Neural cell (in vitro differentiated cells): ENCODE results near the gene IPO7. TPM values are rescaled to one million over a fixed set of nuclear protein-coding genes. Genes with fewer than 3 reads are reported as not detected.
A peak's percentile ranks its signal among the peaks of the same experiment; 100 is the strongest.

ENCODE experiments used
- H2AFZ ChIP-seq: fragments of 200-600, 300-800 bp; sonication (generic), shearing (Covaris generic); 2 replicates; pipeline ENCODE4 v1.6.0; 2014; ENCODE audit warnings: low read depth, mild to moderate bottlenecking, antibody characterized with exemption, low read length, moderate library complexity
- H3F3A ChIP-seq: fragments of 200-600 bp; shearing (Covaris generic); 2 replicates; pipeline ENCODE4 v1.6.1; 2016; ENCODE audit warnings: mild to moderate bottlenecking, moderate library complexity, mixed read lengths, antibody characterized with exemption, low read length; ENCODE audit not compliant: insufficient read depth, poor library complexity, severe bottlenecking
- H3K27ac ChIP-seq: fragments of 200-600, 300-800 bp; sonication (generic), shearing (Covaris generic); 2 replicates; pipeline ENCODE4 v1.5.1; 2014; ENCODE audit warnings: mild to moderate bottlenecking, low read length, moderate library complexity
- H3K27me3 ChIP-seq: fragments of 300-800, 200-600 bp; sonication (generic), shearing (Covaris generic); 2 replicates; pipeline ENCODE4 v1.6.0; 2014; ENCODE audit warnings: mild to moderate bottlenecking, low read depth, low read length, moderate library complexity; ENCODE audit not compliant: insufficient read depth
- H3K36me3 ChIP-seq: fragments of 300-800, 200-600 bp; sonication (generic), shearing (Covaris generic); 2 replicates; pipeline ENCODE4 v1.5.1; 2014; ENCODE audit warnings: mild to moderate bottlenecking, antibody characterized with exemption, low read length, moderate library complexity; ENCODE audit not compliant: insufficient read depth
- H3K4me2 ChIP-seq: fragments of 300-800, 200-600 bp; sonication (generic), shearing (Covaris generic); 2 replicates; pipeline ENCODE4 v1.6.0; 2014; ENCODE audit warnings: mild to moderate bottlenecking, low read length
- H3K4me3 ChIP-seq: fragments of 300-800, 200-600 bp; sonication (generic), shearing (Covaris generic); 2 replicates; pipeline ENCODE4 v1.5.1; 2014; ENCODE audit warnings: mild to moderate bottlenecking, low read length, moderate library complexity
- H3K79me2 ChIP-seq: fragments of 200-600 bp; shearing (Covaris generic); replicated peaks from 2 replicates; pipeline ENCODE4 v1.6.0; 2014; ENCODE audit warnings: mild to moderate bottlenecking, low read length, moderate library complexity; ENCODE audit not compliant: insufficient read depth
- H3K9ac ChIP-seq: fragments of 300-800, 200-600 bp; sonication (generic), shearing (Covaris generic); 2 replicates; pipeline ENCODE4 v1.6.1; 2016; ENCODE audit warnings: mild to moderate bottlenecking, low read length, mixed read lengths
- H3K9me2 ChIP-seq: fragments of 200-600 bp; shearing (Covaris generic); 2 replicates; pipeline ENCODE4 v1.6.1; 2016; ENCODE audit warnings: mild to moderate bottlenecking, low read length, mixed read lengths; ENCODE audit not compliant: insufficient read depth
- H3K9me3 ChIP-seq: fragments of 200-600, 300-800 bp; sonication (generic), shearing (Covaris generic); 2 replicates; pipeline ENCODE4 v1.6.1; 2016; ENCODE audit warnings: mild to moderate bottlenecking, mixed run types, low read length, moderate library complexity, mixed read lengths
- H4K20me1 ChIP-seq: fragments of 200-600 bp; shearing (Covaris generic); 2 replicates; pipeline ENCODE4 v1.6.1; 2016; ENCODE audit warnings: mild to moderate bottlenecking, mixed run types; ENCODE audit not compliant: insufficient read depth
- EP300 ChIP-seq: fragments of 450-650 bp; conservative IDR thresholded peaks from 2 replicates; pipeline ENCODE4 v1.6.1; 2014; ENCODE audit warnings: antibody characterized with exemption, mild to moderate bottlenecking, moderate library complexity; ENCODE audit not compliant: poor library complexity, severe bottlenecking
- EZH2 ChIP-seq: fragments of 200-600, 300-800 bp; shearing (Covaris generic), sonication (generic); IDR thresholded peaks from 2 replicates; pipeline ENCODE4 v1.6.1; 2014; ENCODE audit warnings: antibody characterized with exemption, low read length, borderline replicate concordance, mild to moderate bottlenecking; ENCODE audit not compliant: insufficient read depth, poor library complexity, severe bottlenecking
- MXI1 ChIP-seq: fragments of 450-650 bp; conservative IDR thresholded peaks from 2 replicates; pipeline ENCODE4 v1.6.1; 2014; ENCODE audit warnings: antibody characterized with exemption, mild to moderate bottlenecking; ENCODE audit not compliant: poor library complexity, severe bottlenecking
- POLR2AphosphoS5 ChIP-seq: IDR thresholded peaks from 2 replicates; pipeline ENCODE4 v1.6.1; 2012
- RAD21 ChIP-seq: fragments of 450-650 bp; conservative IDR thresholded peaks from 2 replicates; pipeline ENCODE4 v1.6.1; 2014; ENCODE audit warnings: antibody characterized with exemption, mild to moderate bottlenecking, moderate library complexity
- REST ChIP-seq: IDR thresholded peaks from 2 replicates; pipeline ENCODE4 v1.6.1; 2012; ENCODE audit warnings: borderline replicate concordance
- SMC3 ChIP-seq: fragments of 450-650 bp; conservative IDR thresholded peaks from 2 replicates; pipeline ENCODE4 v1.6.1; 2014; ENCODE audit warnings: antibody characterized with exemption, mild to moderate bottlenecking, moderate library complexity; ENCODE audit not compliant: poor library complexity
- TAF1 ChIP-seq: IDR thresholded peaks from 2 replicates; pipeline ENCODE4 v1.6.1; 2012; ENCODE audit warnings: low read depth
- polyA plus RNA-seq: library from polyadenylated mRNA; depleted of rRNA; stranded (reverse); fragments of >200 nt; gene quantifications from 2 replicates; pipeline ENCODE4 v1.2.3, GENCODE V29; 2014
- TF ChIP-seq, protein P1 (sequence below): fragments of 450-650 bp; IDR thresholded peaks from 2 replicates; pipeline ENCODE4 v1.5.1; 2014; ENCODE audit warnings: antibody characterized with exemption, mild to moderate bottlenecking, moderate library complexity; ENCODE audit not compliant: poor library complexity, severe bottlenecking

Gene IPO7
- polyA plus RNA-seq, 1 donor from 2014 or later = 69.2 TPM

- peak overlapping the region; percentile 97 for H3K9ac ChIP-seq
- H3K9me2 ChIP-seq = no peaks in the 10 kb centered on the region
- H3K79me2 ChIP-seq = peaks cover 57% of the 10 kb centered on the region
- no peaks in the 10 kb centered on the region for H3K9me3 ChIP-seq
- no peaks in the 10 kb centered on the region for H3K27me3 ChIP-seq
- H3K4me2 ChIP-seq = peak overlapping the region; percentile 98
- H4K20me1 ChIP-seq = no peaks in the 10 kb centered on the region
- H3K4me3 ChIP-seq = peak overlapping the region; percentile 82
- peak overlapping the region; percentile 98 for H3K27ac ChIP-seq
- no peaks in the 10 kb centered on the region for H3K36me3 ChIP-seq
- no peak for TF ChIP-seq EZH2
- TF ChIP-seq TAF1 = peak; percentile 78
- TF ChIP-seq POLR2AphosphoS5 = peak; percentile 58
- peak; percentile 61 for TF ChIP-seq EP300
- peak; percentile 51 for TF ChIP-seq MXI1
- peak; percentile 35 for TF ChIP-seq RAD21
- TF ChIP-seq, protein P1, sequence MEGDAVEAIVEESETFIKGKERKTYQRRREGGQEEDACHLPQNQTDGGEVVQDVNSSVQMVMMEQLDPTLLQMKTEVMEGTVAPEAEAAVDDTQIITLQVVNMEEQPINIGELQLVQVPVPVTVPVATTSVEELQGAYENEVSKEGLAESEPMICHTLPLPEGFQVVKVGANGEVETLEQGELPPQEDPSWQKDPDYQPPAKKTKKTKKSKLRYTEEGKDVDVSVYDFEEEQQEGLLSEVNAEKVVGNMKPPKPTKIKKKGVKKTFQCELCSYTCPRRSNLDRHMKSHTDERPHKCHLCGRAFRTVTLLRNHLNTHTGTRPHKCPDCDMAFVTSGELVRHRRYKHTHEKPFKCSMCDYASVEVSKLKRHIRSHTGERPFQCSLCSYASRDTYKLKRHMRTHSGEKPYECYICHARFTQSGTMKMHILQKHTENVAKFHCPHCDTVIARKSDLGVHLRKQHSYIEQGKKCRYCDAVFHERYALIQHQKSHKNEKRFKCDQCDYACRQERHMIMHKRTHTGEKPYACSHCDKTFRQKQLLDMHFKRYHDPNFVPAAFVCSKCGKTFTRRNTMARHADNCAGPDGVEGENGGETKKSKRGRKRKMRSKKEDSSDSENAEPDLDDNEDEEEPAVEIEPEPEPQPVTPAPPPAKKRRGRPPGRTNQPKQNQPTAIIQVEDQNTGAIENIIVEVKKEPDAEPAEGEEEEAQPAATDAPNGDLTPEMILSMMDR = peak; percentile 11
- TF ChIP-seq SMC3 = no peak
- peak; percentile 71 for TF ChIP-seq REST
- H2AFZ ChIP-seq = peak overlapping the region; percentile 77
- peaks cover 9% of the 10 kb centered on the region for H3F3A ChIP-seq
Measured at GRCh38 chr11:9461063-9461759, 76.8 kb downstream of the IPO7 start.

DNA sequence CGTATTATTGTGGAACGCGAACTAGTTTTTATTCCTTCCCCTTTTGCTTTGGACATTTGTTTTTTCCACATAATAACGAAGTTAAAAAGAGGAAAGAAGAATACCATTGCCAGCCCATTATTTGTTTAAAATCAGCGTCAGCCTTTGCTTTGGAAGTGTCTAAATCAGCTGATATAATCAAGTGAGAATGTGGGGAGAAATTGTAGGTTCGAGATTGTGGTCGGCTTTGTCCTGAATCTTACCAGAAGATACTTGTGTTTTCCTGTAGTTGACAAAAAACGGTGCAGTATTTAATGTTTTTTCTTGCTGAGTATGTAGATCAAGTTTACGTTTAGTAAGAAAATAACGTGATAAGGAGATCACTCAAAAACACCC, 77.3 kb downstream of the IPO7 start:
- Histone ChIP-seq H3K9ac (peak overlapping the region; percentile 97), H3K79me2 (peaks cover 57% of the 10 kb centered on the region), H3F3A (peaks cover 9% of the 10 kb centered on the region), H2AFZ (peak overlapping the region; percentile 77), H3K4me3 (peak overlapping the region; percentile 82), H3K4me2 (peak overlapping the region; percentile 98), H4K20me1 (no peaks in the 10 kb centered on the region), H3K36me3 (no peaks in the 10 kb centered on the region), H3K27me3 (no peaks in the 10 kb centered on the region), H3K9me2 (no peaks in the 10 kb centered on the region), H3K27ac (peak overlapping the region; percentile 98), H3K9me3 (no peaks in the 10 kb centered on the region)
- TF ChIP-seq, protein P1 = no peak
- TF ChIP-seq SMC3 (no peak), MXI1 (no peak), RAD21 (no peak), POLR2AphosphoS5 (no peak), EP300 (no peak), EZH2 (no peak), TAF1 (no peak), REST (no peak)
